ENCODE data around the gene NACC2.
A peak's percentile ranks its signal among the peaks of the same experiment; 100 is the strongest.

Gene NACC2

GRCh38 chr9:136095070-136096058 lies at the start of gene NACC2:
Gene NACC2 (minus strand): TSS chr9:136095289. CDS start chr9:136050521, 44,768 bp downstream.
- peak within 1 kb of the TSS; percentile 74 for H3K4me3 ChIP-seq (replicated peaks; ENCODE audit: low read depth, low read length)
- peak; percentile 53 for DNase-seq (ENCODE audit: low read depth)
- no peak for TF ChIP-seq CTCF (IDR thresholded peaks at IDR 0.05; ENCODE audit: low read length, missing control alignments)

DNA sequence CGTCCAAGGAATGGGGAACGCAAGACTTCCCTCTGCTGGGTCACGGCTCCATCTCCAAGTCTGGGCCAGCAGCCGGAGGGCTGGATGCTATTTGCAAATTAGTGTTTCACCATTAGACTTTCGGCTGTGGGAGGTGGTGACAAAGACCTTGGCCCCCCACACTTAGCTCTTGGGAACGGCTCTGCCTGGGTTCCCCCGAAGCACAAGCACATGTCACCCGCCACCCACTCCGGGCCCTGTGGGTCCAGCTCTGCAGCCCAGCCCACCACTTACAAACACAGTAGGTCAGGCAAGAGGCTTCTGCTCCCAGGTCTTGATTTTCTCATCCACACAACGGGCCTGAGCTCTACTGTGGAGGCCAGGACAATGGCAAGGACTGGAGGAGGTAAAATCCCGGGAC lies 49.4 kb upstream of the NACC2 start:
- no peak for TF ChIP-seq CTCF (IDR thresholded peaks at IDR 0.05; ENCODE audit: low read length, missing control alignments)
- DNase-seq (ENCODE audit: low read depth), result no peak

GRCh38 chr9:136143215-136144001 lies 48.3 kb upstream of the NACC2 start:
- DNase-seq (ENCODE audit: low read depth), result peak; percentile 31
- peak; percentile 36 for TF ChIP-seq CTCF (IDR thresholded peaks at IDR 0.05; ENCODE audit: low read length, missing control alignments)
- no peak overlapping the region for H3K4me3 ChIP-seq (replicated peaks; ENCODE audit: low read depth, low read length)

More for the DNA sequence above, 49.4 kb upstream of the NACC2 start:
- no peak overlapping the region for H3K4me3 ChIP-seq (replicated peaks; ENCODE audit: low read depth, low read length)

- no peak for TF ChIP-seq CTCF (IDR thresholded peaks at IDR 0.05; ENCODE audit: low read length, missing control alignments)
- H3K4me3 ChIP-seq (replicated peaks; ENCODE audit: low read depth, low read length), result no peak overlapping the region
- DNase-seq (ENCODE audit: low read depth), result no peak
Measured at GRCh38 chr9:136142859-136143214, 47.7 kb upstream of the NACC2 start.

DNA sequence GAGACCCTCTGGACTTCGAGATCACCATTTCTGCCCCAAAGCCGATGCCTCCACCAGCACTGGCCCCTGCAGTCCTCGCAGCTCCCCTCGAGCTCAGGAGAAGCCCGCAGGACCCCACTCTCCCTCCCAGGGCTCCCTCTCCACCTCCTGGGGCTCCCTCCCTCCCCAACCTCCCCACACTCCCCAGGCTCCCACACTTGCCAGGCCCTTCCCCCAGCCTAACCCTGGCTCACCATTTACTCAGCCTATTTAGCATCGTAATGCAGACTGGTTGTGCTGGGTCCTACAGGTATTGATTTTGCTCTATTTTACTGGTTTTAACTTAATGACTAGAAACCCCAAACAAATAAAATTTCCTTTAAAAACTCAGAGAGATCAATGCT lies 47.3 kb upstream of the NACC2 start:
- no peak for DNase-seq (ENCODE audit: low read depth)
- TF ChIP-seq CTCF (IDR thresholded peaks at IDR 0.05; ENCODE audit: low read length, missing control alignments), result no peak
- no peak overlapping the region for H3K4me3 ChIP-seq (replicated peaks; ENCODE audit: low read depth, low read length)

DNA sequence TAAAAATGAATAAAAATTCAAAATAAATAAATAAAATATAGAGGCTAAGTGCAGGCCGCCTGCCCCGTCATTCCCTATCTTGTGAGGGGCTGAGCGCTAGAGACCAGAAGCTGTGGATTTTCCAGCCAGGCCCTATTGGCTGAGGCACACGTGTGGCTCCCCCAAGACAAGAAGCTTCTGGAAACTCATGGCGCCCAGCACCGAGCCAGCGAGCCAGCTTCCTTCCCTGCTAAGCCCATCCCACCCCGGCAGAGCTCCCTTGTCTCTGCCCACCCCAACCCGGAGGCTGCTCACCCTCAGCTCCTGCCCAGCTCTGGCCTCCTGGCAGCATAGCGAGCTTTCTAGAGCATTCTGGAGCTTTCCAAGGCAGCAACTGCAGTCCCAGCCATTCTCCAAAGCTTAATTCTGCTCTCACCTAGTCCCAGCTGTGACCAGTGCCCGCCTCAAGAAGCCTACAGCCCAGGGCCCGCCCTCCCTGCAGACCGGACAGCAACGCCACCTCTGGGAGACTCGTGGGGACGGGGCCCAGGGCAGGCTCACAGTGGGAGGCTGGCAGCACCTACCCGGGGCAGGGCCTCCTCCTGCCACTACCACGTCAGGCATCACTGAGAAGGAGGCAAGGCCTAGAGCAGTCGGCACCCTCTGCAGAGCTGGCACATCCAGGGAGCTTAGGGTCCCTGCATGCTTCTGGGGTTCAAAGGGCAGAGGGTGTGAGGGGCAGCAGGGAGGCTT lies 46.8 kb upstream of the NACC2 start:
- H3K4me3 ChIP-seq (replicated peaks; ENCODE audit: low read depth, low read length), result no peak overlapping the region
- no peak for DNase-seq (ENCODE audit: low read depth)
- no peak for TF ChIP-seq CTCF (IDR thresholded peaks at IDR 0.05; ENCODE audit: low read length, missing control alignments)
